ENCODE results near the gene LOXHD1.

LOXHD1 gene

DNA sequence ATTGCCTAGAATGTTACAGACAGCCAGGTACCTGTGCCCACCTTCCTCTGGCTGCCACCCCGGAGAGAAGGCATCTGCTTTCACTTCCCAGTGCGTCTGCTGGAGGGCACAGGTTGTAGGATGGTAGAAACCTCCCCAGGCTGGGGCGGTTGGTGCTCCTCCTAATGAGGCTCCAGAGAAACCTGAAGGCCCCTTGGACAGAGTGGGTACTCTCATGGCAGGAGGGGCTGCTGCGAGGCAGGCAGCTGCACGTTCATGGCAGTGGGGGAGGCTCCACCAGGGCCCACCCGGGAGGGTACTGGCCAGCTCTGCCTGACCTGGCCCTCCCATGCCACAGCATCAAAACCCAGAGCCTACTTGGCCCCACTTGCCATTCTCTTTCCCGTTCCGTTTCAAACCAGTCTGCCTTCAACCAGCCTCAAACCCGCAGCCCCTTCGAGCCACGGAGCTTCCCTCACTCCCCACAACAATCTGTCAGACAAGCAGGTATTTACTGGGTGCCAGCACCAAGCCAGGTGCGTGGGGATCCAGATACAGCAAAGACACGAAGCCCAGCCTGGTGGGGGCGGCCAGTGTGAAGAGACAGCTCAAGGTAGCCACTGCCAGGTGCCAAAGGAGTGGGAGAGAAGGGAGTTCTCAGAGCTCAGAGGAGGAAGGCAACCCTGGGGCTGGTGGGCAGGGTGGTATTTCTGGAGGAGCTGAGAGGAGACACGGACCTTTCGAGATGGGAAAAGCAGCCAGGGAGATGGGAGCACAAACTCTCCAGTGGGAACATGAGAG is 229.6 kb downstream of the LOXHD1 start:
- H3K9me3 ChIP-seq (ENCODE audit: insufficient read depth, low read depth, low read length) = no peaks in the 10 kb centered on the region
- peaks cover 24% of the 10 kb centered on the region for H3K4me1 ChIP-seq (ENCODE audit: insufficient read depth, low read length)
- H3K36me3 ChIP-seq (ENCODE audit: insufficient read depth, low read length) = no peaks in the 10 kb centered on the region
- H3K9ac ChIP-seq (ENCODE audit: low read depth, low read length) = no peak overlapping the region
- WGBS = 86% methylated on average over 16 of the region's 16 CpGs
- H3K27ac ChIP-seq (ENCODE audit: low read depth, low read length) = no peak overlapping the region
- H3K27me3 ChIP-seq (ENCODE audit: insufficient read depth, low read length) = no peaks in the 10 kb centered on the region
- no peak overlapping the region for H3K4me3 ChIP-seq (ENCODE audit: low read length)

Measured in HUES64 (cell line).